ENCODE results near the gene ABHD18. TPM values are rescaled to one million over a fixed set of nuclear protein-coding genes. Genes with fewer than 3 reads are reported as not detected.
"Not testable (repeated sequence)": the region's sequence is repeated elsewhere in the genome, so short reads cannot be mapped to it uniquely, and the experiment has no call there.

The ABHD18 gene
- polyA plus RNA-seq, 3 donors = 10.3 to 13.5 (median 12.5) TPM

- peak in 2 of 3 donors; percentile 39 to 40 for DNase-seq (ENCODE audit: low read depth in 3 of 3, low spot score in 2 of 3)
Measured at GRCh38 chr4:128061566-128062536, 96.6 kb downstream of the ABHD18 start.

- not testable (repeated sequence) for DNase-seq (ENCODE audit: low read depth in 3 of 3, low spot score in 2 of 3)
Measured at GRCh38 chr4:128066453-128066820, 101.2 kb downstream of the ABHD18 start.

- no peak for DNase-seq (ENCODE audit: low read depth in 3 of 3, low spot score in 2 of 3)
Measured at GRCh38 chr4:128068918-128069317, 103.7 kb downstream of the ABHD18 start.

- DNase-seq (ENCODE audit: low read depth in 3 of 3, low spot score in 2 of 3) = no peak
Measured at GRCh38 chr4:128076464-128076863, 111.3 kb downstream of the ABHD18 start.

Other genes starting within 250 kb of the ABHD18 start
- gene SLC25A31, start 235.0 kb upstream of the ABHD18 start, polyA plus RNA-seq (ENCODE audit: insufficient read length in 3 of 3) = not detected
- 10 to 100 TPM; 13.2 to 16.0 (median 13.7) TPM for gene HSPA4L, start 183.1 kb upstream of the ABHD18 start, polyA plus RNA-seq (ENCODE audit: insufficient read length in 3 of 3)
- 10 to 100 TPM; 21.6 to 26.4 (median 26.3) TPM for gene PLK4, start 84.5 kb upstream of the ABHD18 start, polyA plus RNA-seq (ENCODE audit: insufficient read length in 3 of 3)
- 10 to 100 TPM; 22.5 to 24.1 (median 23.1) TPM for gene MFSD8, start 233 bp upstream of the ABHD18 start, polyA plus RNA-seq (ENCODE audit: insufficient read length in 3 of 3)
- gene LARP1B, start 95.9 kb downstream of the ABHD18 start, polyA plus RNA-seq (ENCODE audit: insufficient read length in 3 of 3) = 10 to 100 TPM; 21.2 to 25.6 (median 23.8) TPM